CD4-positive, alpha-beta T cell treated with Interferon gamma for 1 hour (primary cell): ENCODE results near the gene PKP3.
"Not testable (repeated sequence)": the region's sequence is repeated elsewhere in the genome, so short reads cannot be mapped to it uniquely, and the experiment has no call there.

Source experiments
- DNase-seq: peaks from one replicate; pipeline ENCODE4 v3.0.0-alpha.2; 2020

Gene PKP3

DNA sequence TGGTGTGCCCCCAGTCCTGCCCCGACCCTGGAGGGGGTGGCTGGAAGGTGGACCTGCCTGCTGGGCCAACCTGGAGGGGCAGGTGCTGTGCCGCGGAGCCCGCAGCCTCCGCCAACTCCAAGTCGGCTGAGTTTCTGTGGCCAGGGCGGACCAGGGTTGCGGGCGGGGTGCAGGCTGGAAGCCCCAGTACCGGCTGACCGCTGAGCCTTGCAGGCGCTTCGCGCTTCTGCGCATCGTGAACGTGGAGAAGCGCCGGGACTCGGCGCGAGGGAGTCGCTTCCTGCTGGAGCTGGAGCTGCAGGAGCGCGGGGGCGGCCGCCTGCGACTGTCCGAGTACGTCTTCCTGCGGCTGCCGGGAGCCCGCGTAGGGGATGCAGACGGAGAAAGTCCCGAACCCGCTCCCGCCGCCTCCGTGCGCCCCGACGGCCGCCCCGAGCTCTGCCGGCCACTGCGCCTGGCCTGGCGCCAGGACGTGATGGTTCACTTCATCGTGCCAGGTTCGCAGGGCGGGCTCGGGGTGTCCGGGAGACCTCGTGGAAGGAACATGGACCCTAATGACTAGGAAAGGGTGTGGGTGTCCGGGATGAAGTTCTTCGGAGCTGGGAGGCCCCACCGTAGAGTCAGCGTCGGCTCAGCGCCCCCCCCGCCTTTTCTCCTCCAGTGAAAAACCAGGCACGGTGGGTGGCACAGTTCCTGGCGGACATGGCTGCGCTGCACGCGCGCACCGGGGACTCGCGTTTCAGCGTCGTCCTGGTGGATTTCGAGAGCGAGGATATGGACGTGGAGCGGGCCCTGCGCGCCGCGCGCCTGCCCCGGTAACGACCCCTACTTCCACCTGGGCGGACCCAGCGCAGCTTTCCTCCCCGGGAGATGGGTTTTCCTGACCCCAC is 14.6 kb upstream of the PKP3 start:
- no peak for DNase-seq

DNA sequence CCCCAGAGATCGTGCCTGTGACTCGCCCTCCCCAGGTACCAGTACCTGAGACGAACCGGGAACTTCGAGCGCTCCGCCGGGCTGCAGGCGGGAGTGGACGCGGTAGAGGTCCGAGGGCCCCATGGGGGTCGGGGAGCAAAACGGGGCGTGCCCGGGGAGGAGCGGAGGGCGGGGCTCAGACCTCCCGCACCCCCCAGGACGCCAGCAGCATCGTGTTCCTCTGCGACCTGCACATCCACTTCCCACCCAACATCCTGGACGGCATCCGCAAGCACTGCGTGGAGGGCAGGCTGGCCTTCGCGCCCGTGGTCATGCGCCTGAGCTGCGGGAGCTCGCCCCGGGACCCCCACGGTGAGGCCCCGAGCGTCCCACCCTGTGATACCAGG is 13.9 kb upstream of the PKP3 start:
- DNase-seq, result no peak

DNA sequence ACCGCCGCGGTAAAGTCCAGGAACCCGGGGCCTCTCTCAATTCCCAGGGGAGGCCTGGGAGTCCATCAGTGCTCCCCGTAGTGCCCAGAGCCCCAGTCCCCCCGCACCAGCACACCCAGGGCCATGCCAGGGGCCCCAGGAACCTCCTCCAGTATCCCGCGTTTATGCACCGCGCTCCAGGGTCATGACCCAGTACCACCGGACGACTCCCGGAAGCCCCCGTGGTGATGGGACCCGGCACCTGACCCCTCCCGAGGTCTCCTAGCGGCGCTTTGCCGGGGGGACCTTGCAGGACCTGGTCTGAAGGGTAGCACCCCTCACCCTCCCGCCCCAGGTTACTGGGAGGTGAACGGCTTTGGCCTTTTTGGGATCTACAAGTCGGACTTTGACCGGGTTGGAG is 13.5 kb upstream of the PKP3 start:
- DNase-seq, result no peak

DNA sequence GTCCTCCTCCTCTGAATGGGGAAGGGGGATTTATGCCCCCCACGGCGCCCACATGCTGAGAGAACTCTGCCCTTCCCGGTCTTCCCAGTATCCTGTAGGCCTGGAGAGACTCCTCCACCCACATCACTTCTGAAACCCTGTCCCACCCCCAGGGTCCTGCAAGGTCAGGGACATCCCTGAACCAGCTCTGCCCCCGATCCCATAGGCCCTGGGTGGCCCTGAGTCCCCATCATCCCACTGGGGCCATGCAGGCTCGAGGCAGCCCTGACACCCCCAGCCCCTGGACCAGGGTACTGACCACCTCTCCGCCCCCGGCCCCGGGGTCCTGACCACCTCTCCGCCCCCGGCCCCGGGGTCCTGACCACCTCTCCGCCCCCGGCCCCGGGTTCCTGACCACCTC is 13.0 kb upstream of the PKP3 start:
- no peak for DNase-seq

DNA sequence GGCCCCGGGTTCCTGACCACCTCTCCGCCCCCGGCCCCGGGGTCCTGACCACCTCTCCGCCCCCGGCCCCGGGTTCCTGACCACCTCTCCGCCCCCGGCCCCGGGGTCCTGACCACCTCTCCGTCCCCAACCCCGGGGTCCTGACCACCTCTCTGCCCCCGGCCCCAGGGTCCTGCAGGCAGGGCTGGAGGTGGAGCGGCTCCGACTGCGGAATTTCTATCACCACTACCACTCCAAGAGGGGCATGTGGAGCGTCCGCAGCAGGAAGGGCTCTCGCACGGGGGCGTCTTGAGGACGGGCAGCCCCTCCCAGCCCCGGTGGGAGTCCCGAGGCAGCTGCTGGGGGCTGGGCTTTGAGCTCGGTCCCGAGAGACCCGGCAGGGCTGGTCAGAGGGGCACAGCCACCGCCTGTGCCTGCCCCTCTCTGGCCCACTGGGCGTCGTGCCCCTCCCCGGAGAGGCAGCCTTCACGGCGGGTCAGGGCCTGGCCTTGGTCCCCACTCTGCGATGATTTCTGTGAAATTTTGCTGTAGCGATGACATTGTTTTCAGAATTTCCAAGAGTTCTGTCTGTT is 12.4 kb upstream of the PKP3 start:
- no peak for DNase-seq

DNA sequence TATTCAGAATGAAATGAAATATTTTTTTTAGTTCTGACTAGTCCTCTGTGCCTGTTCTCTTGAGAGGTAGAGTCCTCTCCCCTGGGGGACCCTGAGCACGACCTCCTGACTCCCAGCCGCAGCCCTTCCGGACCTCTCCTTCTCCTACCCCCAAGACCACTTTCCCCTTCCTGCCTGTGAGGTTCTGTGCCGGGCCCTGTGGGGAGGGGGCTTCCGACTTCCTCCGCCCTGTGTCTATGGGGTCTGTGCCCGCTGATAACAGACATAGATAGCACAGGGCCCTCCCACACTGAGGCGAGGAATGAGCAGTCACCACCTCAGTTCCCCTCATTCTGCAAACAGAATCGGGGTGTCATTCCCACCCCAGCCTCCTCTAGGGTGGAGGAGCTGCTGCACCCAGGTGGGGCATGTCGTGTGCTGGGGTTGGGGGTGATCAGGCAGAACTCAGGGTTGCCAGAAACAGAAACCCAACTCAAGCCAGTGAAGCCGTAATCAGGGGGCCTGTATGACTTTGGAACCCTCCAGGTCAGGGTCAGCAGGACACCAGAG is 11.9 kb upstream of the PKP3 start:
- DNase-seq, result no peak

DNA sequence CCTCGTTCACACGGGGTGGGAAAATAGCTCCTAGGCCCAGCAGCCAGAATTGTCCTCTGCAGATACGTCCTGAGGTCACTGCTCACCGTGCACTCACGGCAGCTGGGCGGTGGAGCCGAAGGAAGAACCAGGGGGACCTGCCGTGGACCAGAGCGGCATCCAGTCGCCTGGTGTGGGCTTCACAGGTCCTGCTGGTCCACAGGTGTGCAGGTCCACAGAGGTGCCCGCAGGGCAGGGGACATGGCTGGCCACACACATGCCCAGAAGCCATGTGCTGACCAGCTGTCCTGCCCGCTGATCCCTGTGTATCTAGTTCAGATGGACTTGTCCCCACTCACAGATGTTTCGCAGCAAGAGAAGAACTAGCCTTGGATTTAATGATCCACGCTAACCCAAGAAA is 10.6 kb upstream of the PKP3 start:
- DNase-seq, result no peak

DNA sequence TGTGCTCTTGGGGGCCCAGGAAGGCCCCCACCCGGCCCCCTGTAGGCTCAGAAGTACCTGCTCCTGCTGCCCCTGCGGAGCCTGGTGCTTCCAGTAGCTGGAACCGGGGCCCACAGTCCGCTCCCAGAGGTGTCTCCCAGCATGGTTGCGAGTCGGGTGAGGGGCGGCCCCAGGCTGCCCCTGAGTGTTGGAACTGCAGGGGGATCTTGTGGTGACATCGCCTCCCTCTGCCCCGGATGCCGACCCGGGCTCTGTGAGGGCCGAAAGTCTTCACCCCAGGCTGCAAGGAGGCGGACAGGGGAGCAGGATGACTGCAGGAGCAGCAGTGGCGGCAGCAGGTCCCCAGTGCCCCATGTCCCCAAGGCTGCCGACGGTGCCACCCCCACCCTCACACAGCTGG is 9.5 kb upstream of the PKP3 start:
- DNase-seq, result no peak

DNA sequence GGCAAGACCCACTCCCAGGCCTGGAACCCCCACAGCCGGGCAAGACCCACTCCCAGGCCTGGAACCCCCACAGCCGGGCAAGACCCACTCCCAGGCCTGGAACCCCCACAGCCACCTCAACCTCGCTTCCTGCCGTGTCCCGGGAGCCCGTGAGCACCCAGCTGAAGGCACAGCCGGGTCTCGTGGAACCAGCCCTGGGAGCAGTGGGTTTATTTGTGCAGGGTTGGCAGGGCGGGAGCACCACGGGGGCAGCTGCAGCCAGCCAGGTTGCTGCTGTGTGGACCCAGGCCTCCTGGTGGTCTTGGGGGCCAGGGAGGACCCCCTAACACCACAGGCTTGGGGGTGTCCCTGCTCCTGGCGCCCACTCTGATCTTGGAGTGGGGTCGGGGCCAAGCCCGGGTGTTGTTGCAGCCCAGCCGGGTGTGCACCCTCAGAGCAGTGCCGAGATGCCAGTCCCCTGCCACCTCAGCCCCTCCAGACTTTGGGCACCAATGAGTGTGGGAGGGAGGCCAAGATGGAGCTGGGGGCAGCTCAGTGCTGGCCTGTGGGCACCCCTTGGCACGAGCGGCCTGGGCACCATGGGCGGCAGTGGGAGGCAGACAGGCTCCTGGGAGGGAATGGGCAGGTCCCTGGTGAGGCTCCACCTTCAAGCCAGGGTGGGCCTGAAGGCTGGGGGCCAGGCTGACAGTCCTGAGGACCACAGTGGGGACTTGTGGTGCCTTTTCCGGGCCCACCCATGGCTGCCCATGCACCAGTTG is 8.2 kb upstream of the PKP3 start:
- no peak for DNase-seq

DNA sequence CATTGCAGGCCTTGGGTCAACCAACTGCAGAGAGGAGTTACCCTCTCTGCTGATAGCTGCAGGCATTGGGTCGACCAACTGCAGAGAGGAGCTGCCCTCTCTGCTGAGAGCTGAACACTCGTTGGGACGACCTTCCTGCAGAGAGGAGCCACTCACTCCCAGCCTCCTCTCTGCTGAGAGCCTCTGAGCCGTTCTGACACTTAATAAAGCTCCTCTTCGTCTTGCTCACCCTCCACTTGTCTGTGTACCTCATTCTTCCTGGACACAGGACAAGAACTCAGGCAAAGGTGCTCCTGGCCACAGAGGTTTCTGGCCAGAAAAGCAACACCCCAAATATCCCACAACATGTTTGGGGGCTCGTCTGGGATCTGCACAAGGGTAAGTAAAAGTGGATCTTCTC is 7.5 kb upstream of the PKP3 start:
- DNase-seq, result no peak

DNA sequence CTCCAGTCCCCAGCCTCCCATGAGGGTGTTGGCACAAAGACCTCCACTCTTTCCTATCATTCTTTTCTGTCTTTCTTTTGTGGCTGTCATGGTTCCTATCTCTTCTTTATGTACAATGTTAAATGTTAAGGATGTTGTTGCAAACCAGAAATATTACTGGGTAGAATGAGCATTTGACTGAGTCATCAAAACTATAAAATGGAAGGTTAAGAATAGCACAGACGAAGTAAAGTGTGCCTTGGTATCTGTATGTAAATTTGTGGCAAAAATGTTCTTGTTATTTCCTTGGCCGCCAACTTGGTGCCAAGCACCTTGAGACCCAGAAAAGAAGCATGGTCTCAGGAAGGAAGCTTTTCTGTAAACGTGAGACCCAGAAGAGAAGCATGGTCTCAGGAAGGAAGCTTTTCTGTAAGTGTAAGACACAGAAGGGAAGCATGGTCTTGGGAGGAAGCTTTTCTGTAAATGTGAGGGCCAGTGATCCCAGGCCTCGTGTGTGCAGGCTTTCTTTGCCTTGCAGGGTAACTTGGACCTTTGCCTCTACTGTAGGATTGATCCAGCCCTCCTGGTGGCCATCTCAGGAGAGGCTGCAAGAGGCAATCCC is 6.7 kb upstream of the PKP3 start:
- no peak for DNase-seq

DNA sequence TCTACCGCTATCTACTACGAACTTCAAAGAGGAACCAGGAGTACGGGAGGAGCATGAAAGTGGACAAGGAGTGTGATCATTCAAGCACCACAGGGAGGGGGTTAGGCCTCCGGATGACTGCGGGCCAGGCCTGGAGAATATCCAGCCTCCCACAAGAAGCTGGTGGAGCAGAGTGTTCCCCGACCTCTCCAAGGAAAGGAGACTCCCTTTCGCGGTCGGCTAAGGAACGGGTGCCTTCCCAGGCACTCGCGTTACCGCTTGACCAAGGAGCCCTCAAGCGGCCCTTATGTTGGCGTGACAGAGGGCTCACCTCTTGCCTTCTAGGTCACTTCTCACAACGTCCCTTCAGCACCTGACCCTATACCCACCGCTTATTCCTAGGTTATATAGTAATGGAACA is 4.6 kb upstream of the PKP3 start:
- not testable (repeated sequence) for DNase-seq

DNA sequence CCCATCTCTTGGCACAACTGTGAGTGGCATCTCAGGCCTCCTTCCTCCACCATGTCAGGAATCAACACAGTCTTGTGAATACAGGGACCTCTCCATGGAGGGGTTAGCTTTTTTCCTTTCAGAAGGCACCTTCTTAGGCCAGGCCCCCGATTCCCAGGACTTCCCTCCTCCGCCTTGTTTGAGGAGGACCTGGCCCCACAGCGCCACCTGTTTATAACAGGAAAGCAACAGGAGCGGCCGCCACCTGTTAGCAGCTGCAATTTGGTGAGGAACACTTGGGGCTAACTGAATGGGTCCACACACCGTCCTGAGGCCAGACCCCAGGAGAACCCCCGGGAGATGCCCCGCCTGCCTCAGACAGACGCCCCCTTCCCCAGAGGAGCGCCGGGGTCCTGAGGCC is 3.8 kb upstream of the PKP3 start:
- DNase-seq, result no peak

DNA sequence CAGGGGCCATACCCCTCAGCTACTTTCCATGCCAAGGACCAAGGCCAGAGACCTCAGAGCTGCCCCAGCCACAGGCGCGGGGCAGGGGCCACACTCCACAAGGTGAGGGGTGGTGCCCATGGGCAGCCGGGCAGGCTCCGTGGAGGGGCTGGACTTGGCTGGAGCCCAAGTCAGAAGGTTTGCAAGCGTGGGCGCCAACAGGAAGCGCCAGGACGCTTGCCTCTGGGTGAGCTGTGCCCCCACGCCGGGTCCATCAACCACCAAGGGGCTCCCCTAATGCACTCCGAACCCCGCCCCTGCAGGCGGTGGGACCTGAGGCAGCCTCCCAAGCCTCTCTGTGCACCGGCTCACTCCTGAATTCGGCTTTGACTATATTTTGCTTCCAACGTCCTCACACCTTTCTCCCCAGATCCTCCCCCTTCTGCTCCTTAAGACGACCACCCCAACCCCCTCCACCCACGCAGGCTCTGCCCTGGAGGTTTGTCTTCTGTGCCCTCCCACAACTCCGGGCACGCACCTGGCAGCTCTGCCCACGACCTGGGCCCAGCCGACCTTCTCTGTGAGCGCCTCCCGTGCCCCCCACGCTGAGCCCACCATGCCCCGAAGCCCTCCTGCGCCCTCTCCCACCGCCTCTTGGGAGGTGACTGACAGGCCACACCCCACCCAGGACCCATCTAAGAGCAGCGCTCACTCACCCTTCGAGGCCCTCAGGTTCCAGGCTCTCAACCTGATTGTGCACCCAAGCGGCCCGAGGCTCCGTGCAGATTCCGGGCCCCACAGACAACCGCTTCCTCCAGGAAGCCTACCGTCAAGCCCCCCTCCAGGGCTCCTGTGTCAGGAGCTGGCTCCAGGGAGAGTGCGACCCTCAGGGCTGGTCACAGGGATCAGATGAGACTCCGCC is 2.6 kb upstream of the PKP3 start:
- DNase-seq, result no peak

DNA sequence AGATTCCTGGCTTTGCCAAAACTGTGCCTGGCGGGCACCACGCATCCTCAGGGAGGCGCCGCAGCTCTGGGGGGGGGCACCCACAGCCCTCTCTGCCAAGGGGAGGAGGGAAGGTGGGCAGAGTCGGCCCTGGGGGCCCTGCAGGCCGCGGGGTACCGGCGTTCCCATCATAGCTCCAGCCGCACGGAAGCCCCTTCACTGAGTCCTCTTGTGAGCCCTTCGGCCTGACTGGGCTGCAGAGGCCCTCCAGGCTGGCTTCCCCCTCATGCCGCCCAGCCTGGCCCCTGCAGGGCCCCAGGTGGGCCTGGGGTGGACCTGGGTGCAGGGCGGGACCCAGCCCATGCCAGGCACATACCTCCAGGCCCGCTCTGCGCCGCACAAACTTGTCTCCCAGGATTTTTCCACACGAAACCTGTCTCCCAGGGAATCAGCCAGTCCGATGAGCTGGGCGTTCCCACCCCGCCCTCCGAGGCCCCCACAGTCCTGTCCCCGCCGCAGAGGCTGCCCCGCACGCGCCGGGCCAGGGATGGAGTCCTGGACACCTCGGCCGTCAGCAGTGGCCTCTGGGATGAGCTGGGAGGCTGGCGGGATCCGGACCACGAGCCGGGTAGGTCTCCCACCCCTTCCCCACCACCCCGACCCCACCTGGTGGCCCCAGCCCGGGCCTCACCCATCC is 1.8 kb upstream of the PKP3 start:
- DNase-seq, result no peak

DNA sequence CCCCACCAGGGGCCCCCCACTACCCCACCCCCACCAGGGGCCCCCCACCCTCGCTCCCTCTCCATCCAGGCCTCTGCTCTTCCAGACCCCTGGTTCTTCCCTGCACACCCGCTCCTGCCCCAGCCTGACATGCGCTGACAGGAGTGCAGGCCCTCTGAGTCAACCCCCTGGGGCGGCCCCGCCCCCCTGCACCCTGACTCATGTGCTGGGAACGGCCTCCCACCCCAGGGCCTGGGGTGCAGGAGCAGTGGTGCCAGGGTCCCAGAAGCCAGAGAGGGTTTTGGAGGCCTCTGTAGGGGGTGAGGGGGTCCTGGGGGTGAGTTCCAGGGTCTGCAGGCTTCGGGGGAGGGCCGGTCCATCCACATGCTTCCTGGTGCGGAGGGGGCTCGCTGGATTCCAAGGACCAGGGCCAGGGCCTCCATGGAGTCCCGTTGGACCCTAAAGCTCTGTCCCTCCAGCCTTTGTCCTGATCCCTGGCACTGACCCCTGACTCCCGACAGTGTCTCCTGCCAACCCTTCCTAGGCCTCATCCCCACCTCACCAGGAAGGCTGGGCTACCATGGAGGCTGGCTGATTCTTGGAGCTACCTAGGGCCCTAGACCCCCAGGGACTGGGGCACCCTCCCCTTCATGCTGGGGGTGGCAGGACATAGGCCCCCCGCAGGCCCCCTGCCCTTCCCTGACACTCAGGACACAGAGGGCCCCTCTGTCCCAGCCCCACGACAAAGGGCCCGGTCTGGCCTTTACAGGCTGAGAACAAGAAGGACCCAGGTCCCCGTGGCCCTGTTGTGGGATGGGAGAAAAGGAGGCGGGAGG is 583 bp upstream of the PKP3 start:
- no peak for DNase-seq

DNA sequence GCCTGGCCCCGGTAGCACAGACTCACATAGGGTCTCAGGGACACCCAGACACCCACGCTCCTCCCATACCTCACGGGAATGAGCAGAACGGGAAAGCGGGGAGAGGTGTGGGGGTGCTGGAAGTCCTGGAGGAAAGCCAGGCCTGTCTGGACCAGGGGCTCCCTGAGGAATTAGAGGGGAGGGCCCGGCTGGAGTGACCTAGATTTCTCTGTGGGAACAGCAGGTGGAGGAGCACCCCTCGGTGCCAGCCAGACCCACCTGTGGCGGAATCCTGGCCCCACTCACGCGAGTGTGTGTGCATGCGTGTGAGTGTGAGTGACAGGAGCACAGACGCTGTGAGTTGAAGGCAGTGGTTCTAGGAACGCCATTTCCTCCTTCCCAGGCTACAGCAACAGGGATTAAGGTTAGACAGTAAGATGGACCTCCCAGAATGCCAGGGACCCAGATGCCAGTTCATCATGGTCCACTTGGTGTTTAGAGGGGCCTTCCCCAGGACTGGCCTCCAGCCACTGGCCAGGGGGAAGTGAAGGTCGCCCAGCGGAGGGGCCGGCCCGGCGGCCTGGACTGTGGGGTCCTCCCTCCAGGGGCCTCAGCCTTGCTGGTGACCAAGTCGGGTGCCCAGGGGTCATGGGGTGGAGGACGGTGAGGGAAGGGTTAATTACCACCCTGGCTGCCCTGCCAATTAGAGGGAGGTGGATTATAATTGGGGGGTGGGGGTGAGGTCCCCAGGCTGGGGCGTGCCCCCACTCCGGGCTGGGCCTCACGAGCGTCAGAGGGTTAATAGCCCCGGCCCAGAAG is 1.0 kb downstream of the PKP3 start:
- DNase-seq, result no peak

DNA sequence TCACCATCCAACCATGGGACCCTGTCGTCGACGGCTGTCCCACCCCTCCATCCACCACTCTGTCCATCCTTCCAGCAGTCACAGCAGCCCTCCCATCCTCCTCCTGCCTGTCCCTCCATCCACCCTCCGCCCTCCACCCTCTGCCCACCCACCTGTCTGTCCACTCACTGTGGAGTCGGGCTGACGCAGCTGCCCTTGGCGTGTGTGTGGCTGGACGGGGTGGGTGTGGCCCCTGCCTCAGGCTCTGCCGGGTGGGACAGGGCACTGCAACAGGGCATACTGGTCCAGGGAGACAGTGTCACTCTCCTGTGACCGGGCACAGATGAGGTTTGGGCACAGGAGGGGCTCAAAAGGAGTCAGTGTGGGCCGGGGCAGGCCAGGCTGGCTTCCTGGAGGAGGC is 1.9 kb downstream of the PKP3 start:
- no peak for DNase-seq

DNA sequence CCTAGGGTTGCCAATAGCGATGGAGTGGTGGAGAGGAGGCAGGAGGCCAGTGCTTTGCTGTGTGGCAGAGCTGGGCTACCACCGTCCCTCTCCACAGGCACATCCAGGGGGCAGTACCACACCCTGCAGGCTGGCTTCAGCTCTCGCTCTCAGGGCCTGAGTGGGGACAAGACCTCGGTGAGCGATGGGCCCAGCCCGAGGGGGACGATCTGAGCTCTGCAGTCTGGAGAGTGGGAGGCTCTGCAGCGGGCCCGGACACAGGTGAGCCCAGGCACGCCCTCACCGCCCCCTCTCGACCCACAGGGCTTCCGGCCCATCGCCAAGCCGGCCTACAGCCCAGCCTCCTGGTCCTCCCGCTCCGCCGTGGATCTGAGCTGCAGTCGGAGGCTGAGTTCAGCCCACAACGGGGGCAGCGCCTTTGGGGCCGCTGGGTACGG is 2.5 kb downstream of the PKP3 start:
- DNase-seq, result peak; percentile 36
